HEK293T (cell line): ENCODE data around the gene E2F3.

Experiments
- CTCF ChIA-PET: fragments of 350-600 bp; formaldehyde crosslinking; extraction: SDS; loops from one replicate; lab custom pipeline; 2021; ENCODE audit warnings: antibody characterized with exemption, inconsistent platforms; lab: Yijun Ruan, JAX
- POLR2A ChIA-PET: fragments of 350-600 bp; formaldehyde crosslinking; extraction: SDS; loops from one replicate; lab custom pipeline; 2020; ENCODE audit warnings: antibody characterized with exemption, inconsistent platforms; lab: Yijun Ruan, JAX
- DNase-seq: peaks from one replicate; pipeline ENCODE4 v3.0.0; 2012; ENCODE audit warnings: mixed read lengths; ENCODE audit errors: extremely low spot score
- ARNT ChIP-seq: fragments of 450-650 bp; IDR thresholded peaks from 2 replicates; pipeline ENCODE4 v1.6.1; 2017; ENCODE audit warnings: mild to moderate bottlenecking
- BHLHE40 ChIP-seq: fragments of 450-650 bp; IDR thresholded peaks from 2 replicates; pipeline ENCODE4 v1.6.1; 2016; ENCODE audit warnings: mild to moderate bottlenecking, moderate library complexity, borderline replicate concordance
- CTBP1 ChIP-seq: fragments of 450-650 bp; IDR thresholded peaks from 2 replicates; pipeline ENCODE4 v1.6.1; 2016; ENCODE audit warnings: borderline replicate concordance
- ELF4 ChIP-seq: fragments of 450-650 bp; IDR thresholded peaks from 2 replicates; pipeline ENCODE4 v1.6.1; 2017; ENCODE audit warnings: antibody characterized with exemption
- FOXA1 ChIP-seq: fragments of 450-650 bp; IDR thresholded peaks from 2 replicates; pipeline ENCODE4 v1.6.1; 2016; ENCODE audit warnings: mild to moderate bottlenecking
- FOXK2 ChIP-seq: fragments of 450-650 bp; IDR thresholded peaks from 2 replicates; pipeline ENCODE4 v1.6.1; 2016; ENCODE audit warnings: mild to moderate bottlenecking
- FOXM1 ChIP-seq: fragments of 450-650 bp; IDR thresholded peaks from 2 replicates; pipeline ENCODE4 v1.6.1; 2017; ENCODE audit warnings: mild to moderate bottlenecking, borderline replicate concordance
- HDGF ChIP-seq: fragments of 450-650 bp; IDR thresholded peaks from 2 replicates; pipeline ENCODE4 v1.6.1; 2017; ENCODE audit warnings: antibody characterized with exemption, borderline replicate concordance
- L3MBTL2 ChIP-seq: fragments of 450-650 bp; conservative IDR thresholded peaks from 2 replicates; pipeline ENCODE4 v1.6.1; 2016; ENCODE audit warnings: mild to moderate bottlenecking
- LEF1 ChIP-seq: fragments of 450-650 bp; IDR thresholded peaks from 2 replicates; pipeline ENCODE4 v1.6.1; 2017; ENCODE audit warnings: mild to moderate bottlenecking, borderline replicate concordance
- NFRKB ChIP-seq: fragments of 450-650 bp; IDR thresholded peaks from 2 replicates; pipeline ENCODE4 v1.6.1; 2016; ENCODE audit warnings: mild to moderate bottlenecking, moderate library complexity
- SP1 ChIP-seq: fragments of 450-650 bp; IDR thresholded peaks from 2 replicates; pipeline ENCODE4 v1.6.1; 2017
- SUZ12 ChIP-seq: fragments of 450-650 bp; IDR thresholded peaks from 2 replicates; pipeline ENCODE4 v1.6.1; 2016; ENCODE audit warnings: mild to moderate bottlenecking
- TARDBP ChIP-seq: fragments of 450-650 bp; IDR thresholded peaks from 2 replicates; pipeline ENCODE4 v1.6.1; 2016
- ZNF384 ChIP-seq: fragments of 450-650 bp; IDR thresholded peaks from 2 replicates; pipeline ENCODE4 v1.6.1; 2016
- TF ChIP-seq, protein P1 (sequence below): fragments of 450-650 bp; IDR thresholded peaks from 2 replicates; pipeline ENCODE4 v1.6.1; 2016

Gene E2F3

DNA sequence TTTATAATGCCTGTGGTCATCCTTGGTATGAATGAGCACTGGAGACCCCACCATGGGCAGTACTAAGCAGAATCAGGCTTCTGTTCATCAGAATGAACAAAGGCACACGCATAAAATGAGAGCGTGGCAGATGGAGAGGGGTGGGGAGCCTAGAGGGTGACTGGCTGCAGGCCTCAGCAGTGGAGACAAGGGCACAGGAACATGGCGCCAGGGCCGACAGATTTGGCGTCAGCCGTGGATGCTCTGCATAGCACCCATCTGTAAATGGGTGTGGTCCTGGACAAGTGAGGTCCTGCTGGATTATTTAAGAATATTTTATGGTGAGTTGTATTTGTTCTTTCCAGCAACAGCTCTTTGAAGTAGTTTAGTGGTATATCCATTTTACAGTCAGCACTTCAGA lies 33.1 kb downstream of the E2F3 start:
- DNase-seq: no peak
- ChIA-PET POLR2A (no interaction called here), CTCF (no interaction called here)
- TF ChIP-seq FOXM1 (no peak), ZNF384 (no peak), LEF1 (no peak), HDGF (no peak), ARNT (no peak), CTBP1 (no peak), SP1 (no peak)
- TF ChIP-seq, protein P1, sequence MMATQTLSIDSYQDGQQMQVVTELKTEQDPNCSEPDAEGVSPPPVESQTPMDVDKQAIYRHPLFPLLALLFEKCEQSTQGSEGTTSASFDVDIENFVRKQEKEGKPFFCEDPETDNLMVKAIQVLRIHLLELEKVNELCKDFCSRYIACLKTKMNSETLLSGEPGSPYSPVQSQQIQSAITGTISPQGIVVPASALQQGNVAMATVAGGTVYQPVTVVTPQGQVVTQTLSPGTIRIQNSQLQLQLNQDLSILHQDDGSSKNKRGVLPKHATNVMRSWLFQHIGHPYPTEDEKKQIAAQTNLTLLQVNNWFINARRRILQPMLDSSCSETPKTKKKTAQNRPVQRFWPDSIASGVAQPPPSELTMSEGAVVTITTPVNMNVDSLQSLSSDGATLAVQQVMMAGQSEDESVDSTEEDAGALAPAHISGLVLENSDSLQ: no peak

DNA sequence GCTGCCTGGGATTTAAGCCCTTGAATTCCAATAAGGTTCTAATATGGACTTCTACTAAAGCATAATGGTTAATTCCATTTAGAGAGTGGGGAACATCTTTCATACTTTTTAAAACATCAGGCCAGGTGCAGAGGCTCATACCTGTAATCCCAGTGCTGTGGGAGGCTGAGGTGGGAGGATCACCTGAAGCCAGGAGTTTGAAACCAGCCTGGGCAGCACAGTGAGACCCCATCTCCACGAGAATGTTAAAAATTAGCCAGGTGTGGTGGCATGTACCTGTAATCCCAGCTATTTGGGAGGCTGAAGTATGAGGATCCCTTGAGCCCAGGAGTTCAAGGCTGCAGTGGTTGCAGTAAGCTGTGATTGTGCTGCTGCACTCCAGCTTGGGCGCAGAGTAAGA lies 35.0 kb downstream of the E2F3 start:
- TF ChIP-seq NFRKB: no peak
- TF ChIP-seq TARDBP: no peak
- TF ChIP-seq, protein P1: no peak
- TF ChIP-seq HDGF: no peak
- no peak for TF ChIP-seq CTBP1
- no peak for TF ChIP-seq ARNT
- no peak for TF ChIP-seq LEF1
- no peak for TF ChIP-seq SUZ12
- no peak for TF ChIP-seq ELF4
- no peak for TF ChIP-seq FOXK2
- TF ChIP-seq BHLHE40: no peak
- no peak for TF ChIP-seq FOXM1
- no peak for TF ChIP-seq L3MBTL2
- no peak for TF ChIP-seq ZNF384
- TF ChIP-seq SP1: no peak
- CTCF ChIA-PET: interaction anchor here (0.6 to 1.5 kb wide), 2 partner anchors 32 to 49 kb away, joined by 3 read pairs; no protein-coding TSS in a partner anchor
- no peak for DNase-seq
- POLR2A ChIA-PET: no interaction called here

DNA sequence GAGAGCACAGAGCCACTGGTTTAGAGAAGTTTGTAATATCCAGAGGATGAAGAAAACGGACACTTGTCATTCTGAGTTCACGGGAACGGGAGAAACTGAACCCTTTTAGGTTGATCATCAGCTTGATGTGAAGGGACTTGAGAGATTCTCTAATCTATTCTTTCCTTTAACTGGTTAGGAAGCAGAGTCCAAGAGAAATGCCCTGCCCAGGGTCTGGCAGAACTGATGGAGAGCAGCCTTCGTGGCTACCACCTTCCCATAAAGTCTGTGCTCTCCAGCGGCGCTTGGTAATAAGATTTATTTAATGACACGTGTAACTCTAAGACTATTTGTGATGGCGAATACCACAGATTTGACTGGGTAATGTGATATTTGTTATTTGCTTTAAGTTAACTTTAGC lies 36.0 kb downstream of the E2F3 start:
- no peak for DNase-seq
- CTCF ChIA-PET: interaction anchor here (1.5 kb wide), 1 partner anchor 33 kb away, joined by 3 read pairs; no protein-coding TSS in a partner anchor
- POLR2A ChIA-PET: no interaction called here
- TF ChIP-seq ZNF384: no peak
- no peak for TF ChIP-seq LEF1
- no peak for TF ChIP-seq L3MBTL2
- TF ChIP-seq NFRKB: no peak
- TF ChIP-seq ARNT: no peak
- no peak for TF ChIP-seq ELF4
- TF ChIP-seq SUZ12: no peak
- TF ChIP-seq TARDBP: no peak
- no peak for TF ChIP-seq FOXK2
- no peak for TF ChIP-seq CTBP1
- no peak for TF ChIP-seq SP1
- TF ChIP-seq BHLHE40: no peak
- TF ChIP-seq FOXM1: no peak
- TF ChIP-seq, protein P1: no peak
- TF ChIP-seq HDGF: no peak
- no peak for TF ChIP-seq FOXA1

DNA sequence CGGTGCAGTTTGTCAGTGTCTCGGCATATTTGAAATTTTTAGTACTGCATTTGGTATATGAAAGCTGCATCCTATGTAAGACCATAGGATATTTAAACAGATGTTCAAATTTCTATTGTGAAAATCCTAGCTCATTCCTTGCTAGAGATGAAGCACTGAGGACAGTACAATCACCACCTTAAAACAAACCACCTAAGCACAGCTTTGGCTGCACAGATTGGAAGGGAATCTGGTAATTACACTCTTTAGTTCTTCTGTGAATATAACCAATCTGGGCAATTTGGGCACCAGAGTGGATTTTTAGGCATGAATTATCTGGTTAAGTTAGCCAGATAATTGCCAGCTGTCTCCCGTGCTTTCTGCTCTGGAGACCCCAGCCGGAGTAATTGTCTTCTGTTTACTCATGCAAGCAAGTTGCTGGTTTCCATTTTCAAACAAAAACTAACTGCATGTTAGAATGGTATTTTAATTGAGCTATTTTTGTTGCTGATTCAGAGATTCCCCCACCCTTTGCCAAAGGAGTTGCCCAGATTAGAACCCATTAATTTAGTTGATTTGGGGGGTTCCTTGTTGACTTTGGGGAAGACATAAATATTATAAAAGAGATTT lies 36.9 kb downstream of the E2F3 start:
- ChIA-PET POLR2A (no interaction called here), CTCF (no interaction called here)
- TF ChIP-seq L3MBTL2 (no peak), FOXM1 (no peak), CTBP1 (no peak), FOXK2 (no peak), SUZ12 (no peak)
- no peak for DNase-seq

DNA sequence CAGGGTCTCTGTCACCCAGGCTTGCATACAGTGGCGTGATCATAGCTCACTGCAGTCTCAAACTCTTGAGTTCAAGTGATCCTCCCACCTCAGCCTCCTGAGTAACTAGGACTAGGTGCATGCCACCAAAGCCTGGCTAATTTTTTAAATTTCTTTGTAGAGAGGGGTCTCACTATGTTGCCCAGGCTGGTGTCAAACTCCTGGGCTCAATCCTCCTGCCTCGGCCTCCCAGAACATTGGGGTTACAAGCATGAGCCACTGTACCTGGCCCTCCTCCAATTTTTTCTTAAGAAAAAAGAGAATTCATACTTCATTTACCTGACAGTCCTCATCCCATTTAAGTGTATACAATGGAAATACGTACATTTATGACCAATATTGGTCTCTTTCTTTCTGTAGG lies 37.9 kb downstream of the E2F3 start:
- ChIA-PET POLR2A (no interaction called here), CTCF (no interaction called here)
- no peak for DNase-seq
- TF ChIP-seq FOXK2: no peak
- no peak for TF ChIP-seq LEF1
- no peak for TF ChIP-seq HDGF
- TF ChIP-seq CTBP1: no peak
- no peak for TF ChIP-seq ELF4
- no peak for TF ChIP-seq BHLHE40
- TF ChIP-seq FOXM1: no peak
- TF ChIP-seq NFRKB: no peak
- no peak for TF ChIP-seq SP1
- TF ChIP-seq L3MBTL2: no peak
- no peak for TF ChIP-seq FOXA1
- TF ChIP-seq TARDBP: no peak
- TF ChIP-seq ARNT: no peak
- TF ChIP-seq, protein P1: no peak
- no peak for TF ChIP-seq SUZ12
- TF ChIP-seq ZNF384: no peak
